Measurements from ENCODE around the gene OR1N1.

The OR1N1 gene

GRCh38 chr9:122477826-122478225, 49.3 kb downstream of the OR1N1 start, which contains the start of gene OR1J1:
Gene OR1J1, minus strand, starts transcription at chr9:122477926. Its CDS starts 0 bp downstream, at chr9:122477926.
- Histone ChIP-seq H4K8ac (ENCODE audit: low read depth, low read length) (no peak within 1 kb of the TSS), H3K9me3 (ENCODE audit: insufficient read depth, low read depth, low read length) (peaks cover 8% of the 10 kb centered on the region), H3K79me1 (ENCODE audit: low read length) (no peaks in the 10 kb centered on the region), H2BK120ac (ENCODE audit: insufficient read depth, low read length, poor library complexity) (no peak within 1 kb of the TSS), H3K36me3 (ENCODE audit: control insufficient read depth in 1 of 2, insufficient read depth in 2 of 2, low read length in 2 of 2) (no peaks in the 10 kb centered on the region), H2AK5ac (ENCODE audit: low read length) (no peak within 1 kb of the TSS), H4K91ac (ENCODE audit: low read depth, low read length) (no peak within 1 kb of the TSS), H3K9ac (ENCODE audit: low read length) (no peak within 1 kb of the TSS), H4K12ac (ENCODE audit: low read depth, low read length) (no peak within 1 kb of the TSS), H3K4me3 (ENCODE audit: low read depth, low read length) (peak within 1 kb of the TSS; percentile 43), H2AFZ (ENCODE audit: insufficient read depth, low read length, poor library complexity) (no peak within 1 kb of the TSS), H3K27me3 (ENCODE audit: insufficient read depth, low read length) (no peaks in the 10 kb centered on the region), H3K4me2 (ENCODE audit: low read length) (no peak within 1 kb of the TSS), H3K79me2 (ENCODE audit: control insufficient read depth, insufficient read depth, low read length, poor library complexity) (no peaks in the 10 kb centered on the region), H3K23ac (ENCODE audit: low read length) (no peak within 1 kb of the TSS), H2BK12ac (ENCODE audit: low read length) (no peak within 1 kb of the TSS), H3K18ac (ENCODE audit: low read length) (no peak within 1 kb of the TSS), H3K4me1 (ENCODE audit: control insufficient read depth in 1 of 2, insufficient read depth in 2 of 2, low read length in 2 of 2) (no peaks in the 10 kb centered on the region), H2BK5ac (ENCODE audit: low read depth, low read length, poor library complexity) (no peak within 1 kb of the TSS), H3K14ac (ENCODE audit: low read length) (no peak within 1 kb of the TSS), H3K4ac (ENCODE audit: low read depth, low read length) (no peak within 1 kb of the TSS), H3K27ac (ENCODE audit: low read depth, low read length) (no peak within 1 kb of the TSS)
- WGBS (ENCODE audit: extremely low coverage, insufficient coverage, insufficient read length), result no CpG with 5 or more reads among the region's 6 CpGs
- no peak for DNase-seq

- WGBS (ENCODE audit: extremely low coverage, insufficient coverage, insufficient read length), result no CpG with 5 or more reads among the region's 3 CpGs
- no peak overlapping the region for H2AFZ ChIP-seq (ENCODE audit: insufficient read depth, low read length, poor library complexity)
- no peaks in the 10 kb centered on the region for H3K36me3 ChIP-seq (ENCODE audit: control insufficient read depth in 1 of 2, insufficient read depth in 2 of 2, low read length in 2 of 2)
- H2BK120ac ChIP-seq (ENCODE audit: insufficient read depth, low read length, poor library complexity), result no peak overlapping the region
- no peaks in the 10 kb centered on the region for H3K79me1 ChIP-seq (ENCODE audit: low read length)
- H3K4ac ChIP-seq (ENCODE audit: low read depth, low read length), result no peak overlapping the region
- no peak overlapping the region for H3K4me2 ChIP-seq (ENCODE audit: low read length)
- no peak overlapping the region for H2BK5ac ChIP-seq (ENCODE audit: low read depth, low read length, poor library complexity)
- DNase-seq, result peak; percentile 77 to 86
- H3K4me1 ChIP-seq (ENCODE audit: control insufficient read depth in 1 of 2, insufficient read depth in 2 of 2, low read length in 2 of 2), result no peaks in the 10 kb centered on the region
- H4K8ac ChIP-seq (ENCODE audit: low read depth, low read length), result no peak overlapping the region
- H3K9me3 ChIP-seq (ENCODE audit: insufficient read depth, low read depth, low read length), result peaks cover 8% of the 10 kb centered on the region
- no peak overlapping the region for H3K23ac ChIP-seq (ENCODE audit: low read length)
- no peak overlapping the region for H3K9ac ChIP-seq (ENCODE audit: low read length)
- no peaks in the 10 kb centered on the region for H3K27me3 ChIP-seq (ENCODE audit: insufficient read depth, low read length)
- no peak overlapping the region for H3K14ac ChIP-seq (ENCODE audit: low read length)
- no peak overlapping the region for H4K91ac ChIP-seq (ENCODE audit: low read depth, low read length)
- H2BK12ac ChIP-seq (ENCODE audit: low read length), result no peak overlapping the region
- H3K79me2 ChIP-seq (ENCODE audit: control insufficient read depth, insufficient read depth, low read length, poor library complexity), result no peaks in the 10 kb centered on the region
- H3K4me3 ChIP-seq (ENCODE audit: low read depth, low read length), result peak overlapping the region; percentile 43
- no peak overlapping the region for H3K27ac ChIP-seq (ENCODE audit: low read depth, low read length)
- H2AK5ac ChIP-seq (ENCODE audit: low read length), result no peak overlapping the region
- no peak overlapping the region for H3K18ac ChIP-seq (ENCODE audit: low read length)
- H4K12ac ChIP-seq (ENCODE audit: low read depth, low read length), result no peak overlapping the region
Observed at GRCh38 chr9:122477346-122477745, 49.7 kb downstream of the OR1N1 start.

Data from trophoblast cell (in vitro differentiated cells and primary cell).